Loucy (cell line): ENCODE data around the gene OR2T4.

Experiments
- H2AFZ ChIP-seq: fragments of 200-600 bp; sonication (generic); 2 replicates; pipeline ENCODE4 v1.6.0; 2016; ENCODE audit warnings: antibody characterized with exemption, mild to moderate bottlenecking, low read length, moderate library complexity
- H3F3A ChIP-seq: fragments of 200-600 bp; 2 replicates; pipeline ENCODE4 v1.6.0; 2016; ENCODE audit warnings: antibody characterized with exemption, low read depth, mild to moderate bottlenecking
- H3K27me3 ChIP-seq: fragments of 200-600 bp; sonication (generic); 2 replicates; pipeline ENCODE4 v1.6.1; 2014; ENCODE audit warnings: low read length, mild to moderate bottlenecking; ENCODE audit not compliant: insufficient read depth, poor library complexity, severe bottlenecking
- H3K36me3 ChIP-seq: fragments of 200-600 bp; sonication (generic); 2 replicates; pipeline ENCODE4 v1.6.1; 2016; ENCODE audit warnings: low read length; ENCODE audit not compliant: insufficient read depth
- H3K4me1 ChIP-seq: fragments of 200-600 bp; sonication (generic); 2 replicates; pipeline ENCODE4 v1.5.1; 2014; ENCODE audit warnings: low read length, mild to moderate bottlenecking; ENCODE audit not compliant: insufficient read depth, poor library complexity, severe bottlenecking
- H3K4me2 ChIP-seq: fragments of 200-600 bp; sonication (generic); 2 replicates; pipeline ENCODE4 v1.6.0; 2014; ENCODE audit warnings: antibody characterized with exemption, low read length, low read depth, mild to moderate bottlenecking; ENCODE audit not compliant: poor library complexity, severe bottlenecking
- H3K4me3 ChIP-seq: fragments of 200-600 bp; sonication (generic); 2 replicates; pipeline ENCODE4 v1.5.1; 2014; ENCODE audit warnings: low read length, mild to moderate bottlenecking, mixed read lengths; ENCODE audit not compliant: poor library complexity, severe bottlenecking
- H3K79me2 ChIP-seq: fragments of 200-600 bp; sonication (generic); 2 replicates; pipeline ENCODE4 v1.6.1; 2014; ENCODE audit warnings: low read length; ENCODE audit not compliant: insufficient read depth
- H3K9ac ChIP-seq: fragments of 200-600 bp; sonication (generic); 2 replicates; pipeline ENCODE4 v1.6.0; 2014; ENCODE audit warnings: mild to moderate bottlenecking, low read depth, low read length, moderate library complexity; ENCODE audit not compliant: poor library complexity, severe bottlenecking
- H3K9me2 ChIP-seq: fragments of 200-600 bp; sonication (generic); replicated peaks from 2 replicates; pipeline ENCODE4 v1.6.1; 2016; ENCODE audit warnings: low read depth, low read length, mixed read lengths
- H3K9me3 ChIP-seq: fragments of 200-600 bp; sonication (generic); 2 replicates; pipeline ENCODE4 v1.6.1; 2014; ENCODE audit warnings: mild to moderate bottlenecking, antibody characterized with exemption, low read length, low read depth; ENCODE audit not compliant: insufficient read depth
- H4K20me1 ChIP-seq: fragments of 200-600 bp; sonication (generic); 2 replicates; pipeline ENCODE4 v1.6.0; 2014; ENCODE audit warnings: antibody characterized with exemption, low read length, mild to moderate bottlenecking; ENCODE audit not compliant: insufficient read depth, poor library complexity, severe bottlenecking
- EZH2phosphoT487 ChIP-seq: fragments of 200-600 bp; IDR thresholded peaks from 2 replicates; pipeline ENCODE4 v1.6.1; 2018; ENCODE audit warnings: antibody characterized with exemption, mild to moderate bottlenecking, moderate library complexity, borderline replicate concordance
- TF ChIP-seq, protein P1 (sequence below): fragments of 200-600 bp; sonication (generic); conservative IDR thresholded peaks from 2 replicates; pipeline ENCODE4 v1.5.1; 2014; ENCODE audit warnings: mild to moderate bottlenecking, antibody characterized with exemption, low read length

Gene OR2T4

DNA sequence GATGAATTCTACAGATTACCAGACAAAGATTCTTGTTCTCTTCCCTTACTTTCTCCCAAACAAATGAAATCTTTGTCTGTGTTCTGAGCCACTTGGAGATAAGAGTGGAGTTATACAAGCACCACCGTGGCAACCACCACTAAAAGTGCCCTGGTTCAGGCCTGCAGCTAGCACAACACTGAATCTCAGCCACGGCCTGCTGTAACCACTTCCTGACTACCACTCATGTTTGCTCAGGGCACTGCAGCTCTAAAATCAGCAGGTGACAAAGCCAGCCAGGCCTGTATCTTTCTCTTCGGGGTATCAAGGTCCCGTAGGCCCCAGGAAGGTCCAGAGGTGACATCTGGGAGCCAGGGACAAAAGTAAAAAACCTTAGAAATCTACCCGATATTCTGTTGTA is 10.9 kb downstream of the OR2T4 start:
- TF ChIP-seq, protein P1, sequence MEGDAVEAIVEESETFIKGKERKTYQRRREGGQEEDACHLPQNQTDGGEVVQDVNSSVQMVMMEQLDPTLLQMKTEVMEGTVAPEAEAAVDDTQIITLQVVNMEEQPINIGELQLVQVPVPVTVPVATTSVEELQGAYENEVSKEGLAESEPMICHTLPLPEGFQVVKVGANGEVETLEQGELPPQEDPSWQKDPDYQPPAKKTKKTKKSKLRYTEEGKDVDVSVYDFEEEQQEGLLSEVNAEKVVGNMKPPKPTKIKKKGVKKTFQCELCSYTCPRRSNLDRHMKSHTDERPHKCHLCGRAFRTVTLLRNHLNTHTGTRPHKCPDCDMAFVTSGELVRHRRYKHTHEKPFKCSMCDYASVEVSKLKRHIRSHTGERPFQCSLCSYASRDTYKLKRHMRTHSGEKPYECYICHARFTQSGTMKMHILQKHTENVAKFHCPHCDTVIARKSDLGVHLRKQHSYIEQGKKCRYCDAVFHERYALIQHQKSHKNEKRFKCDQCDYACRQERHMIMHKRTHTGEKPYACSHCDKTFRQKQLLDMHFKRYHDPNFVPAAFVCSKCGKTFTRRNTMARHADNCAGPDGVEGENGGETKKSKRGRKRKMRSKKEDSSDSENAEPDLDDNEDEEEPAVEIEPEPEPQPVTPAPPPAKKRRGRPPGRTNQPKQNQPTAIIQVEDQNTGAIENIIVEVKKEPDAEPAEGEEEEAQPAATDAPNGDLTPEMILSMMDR = no peak
- no peak for TF ChIP-seq EZH2phosphoT487
- H3K9me3 ChIP-seq = peaks cover 4% of the 10 kb centered on the region; the same call in 1 of the 2 replicates
- no peak overlapping the region for H2AFZ ChIP-seq

DNA sequence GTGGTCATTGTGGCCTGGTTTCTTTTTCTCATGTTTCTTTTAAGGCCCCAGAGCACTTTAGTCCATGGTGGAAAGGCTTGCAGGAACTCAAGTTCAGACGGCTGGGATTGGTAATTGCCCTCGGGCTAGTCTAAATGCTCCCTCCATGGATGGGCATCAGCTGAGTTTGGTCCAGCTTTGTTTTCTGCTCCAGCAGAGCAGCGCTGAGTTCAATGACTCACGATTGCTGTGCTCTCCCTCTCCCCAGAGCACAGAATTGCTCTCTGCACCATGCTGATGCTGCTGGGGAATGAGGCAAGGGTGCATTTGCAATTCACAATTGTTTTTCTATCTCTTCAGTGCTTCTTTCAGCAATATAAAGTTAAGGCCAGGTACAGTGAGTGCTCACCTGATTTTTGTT is 12.3 kb downstream of the OR2T4 start:
- no peaks in the 10 kb centered on the region for H3K36me3 ChIP-seq
- TF ChIP-seq, protein P1 = no peak
- no peak for TF ChIP-seq EZH2phosphoT487

More for the DNA sequence above, 10.9 kb downstream of the OR2T4 start:
- no peaks in the 10 kb centered on the region for H3K36me3 ChIP-seq
- H3K79me2 ChIP-seq = no peaks in the 10 kb centered on the region
- no peak overlapping the region for H3K4me3 ChIP-seq
- no peaks in the 10 kb centered on the region for H3K9me2 ChIP-seq
- H3K4me2 ChIP-seq = no peak overlapping the region
- no peaks in the 10 kb centered on the region for H3K27me3 ChIP-seq
- no peaks in the 10 kb centered on the region for H3F3A ChIP-seq
- no peak overlapping the region for H3K9ac ChIP-seq
- H4K20me1 ChIP-seq = no peaks in the 10 kb centered on the region
- no peaks in the 10 kb centered on the region for H3K4me1 ChIP-seq

GRCh38 chr1:248375446-248375845 is 14.0 kb downstream of the OR2T4 start, which contains the start of gene OR2T6:
Gene OR2T6 (plus strand): TSS chr1:248375746. CDS start chr1:248387609, 11,863 bp downstream.
- H3K9me3 ChIP-seq = peaks cover 4% of the 10 kb centered on the region; the same call in 1 of the 2 replicates

More for the DNA sequence above, 12.3 kb downstream of the OR2T4 start:
- Histone ChIP-seq H3F3A (no peaks in the 10 kb centered on the region), H3K9me3 (peaks cover 4% of the 10 kb centered on the region; the same call in 1 of the 2 replicates), H3K4me3 (no peak overlapping the region), H3K9me2 (no peaks in the 10 kb centered on the region), H4K20me1 (no peaks in the 10 kb centered on the region), H2AFZ (no peak overlapping the region), H3K27me3 (no peaks in the 10 kb centered on the region), H3K4me2 (no peak overlapping the region), H3K79me2 (no peaks in the 10 kb centered on the region), H3K4me1 (no peaks in the 10 kb centered on the region), H3K9ac (no peak overlapping the region)

More at GRCh38 chr1:248375446-248375845, 14.0 kb downstream of the OR2T4 start, which contains the start of gene OR2T6:
- TF ChIP-seq, protein P1 = no peak
- no peak for TF ChIP-seq EZH2phosphoT487
- Histone ChIP-seq H3K4me1 (no peaks in the 10 kb centered on the region), H2AFZ (no peak within 1 kb of the TSS), H3K9ac (no peak within 1 kb of the TSS), H3K4me3 (no peak within 1 kb of the TSS), H3K36me3 (no peaks in the 10 kb centered on the region), H3K27me3 (no peaks in the 10 kb centered on the region), H4K20me1 (no peaks in the 10 kb centered on the region), H3K4me2 (no peak within 1 kb of the TSS), H3K79me2 (no peaks in the 10 kb centered on the region), H3F3A (no peaks in the 10 kb centered on the region), H3K9me2 (no peaks in the 10 kb centered on the region)
